ENCODE measurements around the gene IDH2.
A peak's percentile ranks its signal among the peaks of the same experiment; 100 is the strongest.

IDH2 gene

GRCh38 chr15:90043530-90044010 is 58.7 kb downstream of the IDH2 start:
- H3K4me3 ChIP-seq (ENCODE audit: low read depth, low read length): no peak overlapping the region
- H3K27ac ChIP-seq (ENCODE audit: extremely low read depth, low read depth, low read length): no peak overlapping the region
- no peaks in the 10 kb centered on the region for H3K36me3 ChIP-seq (ENCODE audit: control insufficient read depth in 2 of 2, insufficient read depth in 1 of 2, low read length in 2 of 2)
- POLR2A ChIA-PET: no interaction called here
- CTCF ChIA-PET: interaction anchor here (0.6 to 1.0 kb wide), 2 partner anchors 42 to 45 kb away, joined by 3 read pairs; no protein-coding TSS in a partner anchor
- TF ChIP-seq ZNF785 (tag by site-specific recombination; IDR thresholded peaks at IDR 0.05) (no peak), ZNF16 (tag by site-specific recombination; IDR thresholded peaks at IDR 0.05; ENCODE audit: low read depth) (no peak), PRDM1 (tag by site-specific recombination; IDR thresholded peaks at IDR 0.05) (peak; percentile 95), ZNF366 (tag by site-specific recombination; conservative IDR thresholded peaks at IDR 0.05) (peak; percentile 56; the same call in 1 of the 2 replicates), KLF8 (tag by site-specific recombination; IDR thresholded peaks at IDR 0.05) (no peak), SCRT2 (tag by site-specific recombination; IDR thresholded peaks at IDR 0.05) (no peak), ZNF394 (tag by site-specific recombination; IDR thresholded peaks at IDR 0.05; ENCODE audit: borderline replicate concordance) (no peak)
- TF ChIP-seq, protein P1, sequence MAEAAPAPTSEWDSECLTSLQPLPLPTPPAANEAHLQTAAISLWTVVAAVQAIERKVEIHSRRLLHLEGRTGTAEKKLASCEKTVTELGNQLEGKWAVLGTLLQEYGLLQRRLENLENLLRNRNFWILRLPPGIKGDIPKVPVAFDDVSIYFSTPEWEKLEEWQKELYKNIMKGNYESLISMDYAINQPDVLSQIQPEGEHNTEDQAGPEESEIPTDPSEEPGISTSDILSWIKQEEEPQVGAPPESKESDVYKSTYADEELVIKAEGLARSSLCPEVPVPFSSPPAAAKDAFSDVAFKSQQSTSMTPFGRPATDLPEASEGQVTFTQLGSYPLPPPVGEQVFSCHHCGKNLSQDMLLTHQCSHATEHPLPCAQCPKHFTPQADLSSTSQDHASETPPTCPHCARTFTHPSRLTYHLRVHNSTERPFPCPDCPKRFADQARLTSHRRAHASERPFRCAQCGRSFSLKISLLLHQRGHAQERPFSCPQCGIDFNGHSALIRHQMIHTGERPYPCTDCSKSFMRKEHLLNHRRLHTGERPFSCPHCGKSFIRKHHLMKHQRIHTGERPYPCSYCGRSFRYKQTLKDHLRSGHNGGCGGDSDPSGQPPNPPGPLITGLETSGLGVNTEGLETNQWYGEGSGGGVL (tag by site-specific recombination; IDR thresholded peaks at IDR 0.05): no peak
- no peaks in the 10 kb centered on the region for H3K9me3 ChIP-seq (ENCODE audit: control insufficient read depth, insufficient read depth, low read depth, low read length)
- no peaks in the 10 kb centered on the region for H3K4me1 ChIP-seq (ENCODE audit: control insufficient read depth, insufficient read depth, low read length)

GRCh38 chr15:90042766-90043529 is 59.3 kb downstream of the IDH2 start:
- CTCF ChIA-PET: interaction anchor here (0.6 kb wide), 1 partner anchor 44 kb away, joined by 3 read pairs; no protein-coding TSS in a partner anchor
- POLR2A ChIA-PET: interaction anchor here (0.5 kb wide), 1 partner anchor 57 kb away, joined by 3 read pairs; no protein-coding TSS in a partner anchor
- no peaks in the 10 kb centered on the region for H3K9me3 ChIP-seq (ENCODE audit: control insufficient read depth, insufficient read depth, low read depth, low read length)
- TF ChIP-seq ZSCAN4 (tag by site-specific recombination; IDR thresholded peaks at IDR 0.05) (no peak), ZNF624 (tag by site-specific recombination; IDR thresholded peaks at IDR 0.05) (no peak), SP7 (tag by site-specific recombination; IDR thresholded peaks at IDR 0.05) (no peak), ZFP41 (tag by site-specific recombination; IDR thresholded peaks at IDR 0.05; ENCODE audit: borderline replicate concordance) (no peak), ZNF660 (tag by site-specific recombination; IDR thresholded peaks at IDR 0.05) (no peak)
- TF ChIP-seq, protein P2, sequence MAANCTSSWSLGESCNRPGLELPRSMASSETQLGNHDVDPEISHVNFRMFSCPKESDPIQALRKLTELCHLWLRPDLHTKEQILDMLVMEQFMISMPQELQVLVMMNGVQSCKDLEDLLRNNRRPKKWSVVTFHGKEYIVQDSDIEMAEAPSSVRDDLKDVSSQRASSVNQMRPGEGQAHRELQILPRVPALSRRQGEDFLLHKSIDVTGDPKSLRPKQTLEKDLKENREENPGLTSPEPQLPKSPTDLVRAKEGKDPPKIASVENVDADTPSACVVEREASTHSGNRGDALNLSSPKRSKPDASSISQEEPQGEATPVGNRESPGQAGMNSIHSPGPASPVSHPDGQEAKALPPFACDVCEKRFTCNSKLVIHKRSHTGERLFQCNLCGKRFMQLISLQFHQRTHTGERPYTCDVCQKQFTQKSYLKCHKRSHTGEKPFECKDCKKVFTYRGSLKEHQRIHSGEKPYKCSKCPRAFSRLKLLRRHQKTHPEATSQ (tag by site-specific recombination; IDR thresholded peaks at IDR 0.05): no peak
- no peak overlapping the region for H3K27ac ChIP-seq (ENCODE audit: extremely low read depth, low read depth, low read length)
- H3K4me3 ChIP-seq (ENCODE audit: low read depth, low read length): no peak overlapping the region
- H3K36me3 ChIP-seq (ENCODE audit: control insufficient read depth in 2 of 2, insufficient read depth in 1 of 2, low read length in 2 of 2): no peaks in the 10 kb centered on the region
- H3K4me1 ChIP-seq (ENCODE audit: control insufficient read depth, insufficient read depth, low read length): no peaks in the 10 kb centered on the region

- H3K36me3 ChIP-seq (ENCODE audit: control insufficient read depth in 2 of 2, insufficient read depth in 1 of 2, low read length in 2 of 2): no peaks in the 10 kb centered on the region
- no peaks in the 10 kb centered on the region for H3K4me1 ChIP-seq (ENCODE audit: control insufficient read depth, insufficient read depth, low read length)
- POLR2A ChIA-PET: no interaction called here
- H3K4me3 ChIP-seq (ENCODE audit: low read depth, low read length): no peak overlapping the region
- H3K9me3 ChIP-seq (ENCODE audit: control insufficient read depth, insufficient read depth, low read depth, low read length): no peaks in the 10 kb centered on the region
- no peak overlapping the region for H3K27ac ChIP-seq (ENCODE audit: extremely low read depth, low read depth, low read length)
- CTCF ChIA-PET: interaction anchor here (1.3 kb wide), 1 partner anchor 29 kb away, joined by 4 read pairs; no protein-coding TSS in a partner anchor
- TF ChIP-seq KLF7 (tag by site-specific recombination; IDR thresholded peaks at IDR 0.05; ENCODE audit: borderline replicate concordance) (no peak), PATZ1 (tag by site-specific recombination; IDR thresholded peaks at IDR 0.05) (no peak), ZNF248 (tag by site-specific recombination; IDR thresholded peaks at IDR 0.05) (no peak), ZNF692 (tag by site-specific recombination; IDR thresholded peaks at IDR 0.05) (no peak), WT1 (tag by site-specific recombination; IDR thresholded peaks at IDR 0.05) (no peak), GLIS2 (tag by site-specific recombination; IDR thresholded peaks at IDR 0.05) (no peak), ZNF311 (tag by site-specific recombination; IDR thresholded peaks at IDR 0.05; ENCODE audit: borderline replicate concordance) (no peak), ZNF610 (tag by site-specific recombination; IDR thresholded peaks at IDR 0.05; ENCODE audit: borderline replicate concordance) (no peak), HOXD13 (CRISPR knock-in tag; IDR thresholded peaks at IDR 0.05; ENCODE audit: borderline replicate concordance) (no peak)
These were observed 59.9 kb downstream of the IDH2 start for GRCh38 chr15:90042356-90042755.
